H54 (cell line): ENCODE data around the gene ZFR.
"Not testable (repeated sequence)": the region's sequence is repeated elsewhere in the genome, so short reads cannot be mapped to it uniquely, and the experiment has no call there.

Experiments
- DNase-seq: peaks from one replicate; pipeline ENCODE4 v3.0.0; 2011; ENCODE audit warnings: low spot score, mixed read lengths; ENCODE audit not compliant: insufficient read length
- FAIRE-seq: peaks from 3 replicates; lab custom pipeline; 2011; peaks lifted over from hg19 to GRCh38; lab: Jason Lieb, UNC
- POLR2A ChIP-seq: IDR thresholded peaks from 2 replicates; pipeline ENCODE4 v1.6.1; 2011; ENCODE audit warnings: low read depth, mild to moderate bottlenecking, low read length

ZFR gene

DNA sequence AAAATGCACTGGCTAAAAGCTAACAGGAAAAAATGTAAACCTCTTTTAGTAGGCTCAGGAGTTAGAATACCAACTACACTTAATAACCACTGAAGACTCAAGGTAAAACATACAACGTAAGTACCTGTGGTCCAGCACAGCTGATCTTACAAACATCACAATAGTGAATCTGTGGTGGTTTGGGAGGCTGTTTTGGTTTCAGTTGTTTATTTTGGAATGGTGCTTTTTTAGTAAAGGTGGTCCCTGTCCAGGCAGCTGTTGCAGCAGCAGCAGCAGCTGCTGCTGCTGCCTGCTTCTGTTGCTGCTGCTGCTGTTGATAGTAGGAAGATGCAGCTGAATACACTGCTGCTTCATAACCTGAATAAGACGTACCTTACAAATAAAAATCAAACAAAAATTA is 37.9 kb downstream of the ZFR start:
- FAIRE-seq = peak; percentile 41
- DNase-seq = no peak
- TF ChIP-seq POLR2A = no peak

DNA sequence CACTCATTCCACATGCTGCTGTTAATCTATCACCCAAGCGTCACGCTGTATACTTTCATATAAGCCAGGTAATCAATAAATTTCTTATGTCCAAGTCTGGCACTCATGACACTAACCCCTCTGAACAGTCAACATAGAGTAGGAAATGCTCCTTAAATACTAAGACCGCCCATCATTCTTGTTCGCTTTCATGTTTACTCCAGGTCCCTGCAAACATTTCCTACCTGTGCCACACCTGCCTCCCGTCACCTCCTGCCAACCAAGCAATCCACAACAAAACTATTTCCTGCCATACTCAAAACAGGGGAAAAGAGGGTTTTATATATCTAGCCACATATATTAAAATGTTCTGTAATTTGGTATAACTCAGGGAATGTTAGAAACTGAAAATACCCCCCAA is 39.0 kb downstream of the ZFR start:
- DNase-seq (no peak), FAIRE-seq (no peak)
- no peak for TF ChIP-seq POLR2A

DNA sequence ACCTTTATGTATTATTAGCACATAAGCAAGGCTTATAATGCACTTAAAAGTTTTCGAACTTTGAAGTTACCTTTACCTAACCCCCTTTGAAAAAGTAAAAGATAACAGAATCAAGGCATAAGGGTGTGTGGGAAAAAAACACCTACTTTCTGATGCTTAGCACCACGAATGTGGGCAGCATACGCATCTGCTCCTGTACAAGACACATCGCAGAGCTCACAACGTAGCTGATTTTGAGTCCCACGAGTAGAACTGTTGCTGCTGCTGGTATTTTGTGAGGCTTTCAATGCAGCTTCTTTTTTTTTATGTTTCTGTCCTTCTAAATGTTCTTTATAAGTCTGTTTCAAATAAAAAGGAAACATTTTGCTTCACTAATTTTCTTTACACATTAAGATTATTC is 40.8 kb downstream of the ZFR start:
- TF ChIP-seq POLR2A = no peak
- FAIRE-seq (no peak), DNase-seq (no peak)

DNA sequence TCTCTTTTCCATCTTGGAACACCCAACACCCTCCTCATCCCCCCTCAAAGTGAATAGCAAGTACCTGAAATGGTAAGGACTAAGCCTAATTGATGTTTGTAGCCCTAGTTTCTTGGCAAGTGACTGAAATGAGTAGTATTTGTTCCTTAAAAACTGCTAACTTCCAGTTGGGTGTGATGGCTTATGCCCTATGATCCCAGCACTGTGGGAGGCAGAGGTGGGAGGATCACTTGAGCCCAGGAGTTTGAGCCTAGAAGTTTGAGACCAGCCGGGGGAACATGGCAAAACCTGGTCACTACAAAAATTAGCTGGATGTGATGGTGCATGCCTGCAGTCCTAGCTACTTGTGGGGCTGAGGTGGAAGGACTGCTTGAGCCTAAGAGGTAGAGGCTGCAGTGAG is 44.1 kb downstream of the ZFR start:
- no peak for FAIRE-seq
- DNase-seq = no peak
- no peak for TF ChIP-seq POLR2A

DNA sequence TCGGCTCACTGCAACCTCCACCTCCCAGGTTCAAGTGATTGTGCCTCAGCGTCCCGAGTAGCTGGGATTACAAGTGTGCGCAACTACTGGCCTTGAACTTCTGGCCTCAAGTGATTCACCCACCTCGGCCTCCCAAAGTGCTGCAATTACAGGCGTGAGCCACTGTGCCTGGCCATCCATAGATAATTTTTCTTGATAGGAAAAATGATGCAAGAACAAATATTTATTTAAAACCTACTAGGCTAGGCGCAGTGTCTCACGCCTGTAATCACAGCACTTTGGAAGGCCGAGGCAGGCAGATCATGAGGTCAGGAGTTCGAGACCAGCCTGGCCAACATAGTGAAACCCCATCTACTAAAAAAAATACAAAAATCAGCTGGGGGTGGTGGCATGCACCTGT is 45.8 kb downstream of the ZFR start:
- FAIRE-seq, DNase-seq: not testable (repeated sequence)

DNA sequence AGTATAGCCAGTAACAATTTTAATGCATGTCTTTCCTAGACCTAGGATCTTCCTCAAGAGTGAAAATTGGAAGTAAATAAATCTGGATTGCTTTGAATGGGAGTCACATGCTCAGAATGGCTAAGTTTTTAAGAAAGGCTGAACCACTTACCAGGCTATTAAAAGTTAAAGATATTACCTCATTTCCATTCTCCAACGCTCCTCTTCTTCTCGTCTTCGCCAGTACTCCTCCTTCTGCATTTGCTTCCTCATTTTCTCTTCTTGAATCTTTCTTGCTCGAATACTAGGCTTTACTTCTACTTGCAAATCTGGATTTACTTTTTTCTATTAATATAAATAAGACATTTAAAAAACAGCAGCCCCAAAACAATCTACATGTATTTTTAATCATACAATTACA is 49.6 kb downstream of the ZFR start:
- FAIRE-seq = no peak
- DNase-seq = no peak
- TF ChIP-seq POLR2A = no peak

DNA sequence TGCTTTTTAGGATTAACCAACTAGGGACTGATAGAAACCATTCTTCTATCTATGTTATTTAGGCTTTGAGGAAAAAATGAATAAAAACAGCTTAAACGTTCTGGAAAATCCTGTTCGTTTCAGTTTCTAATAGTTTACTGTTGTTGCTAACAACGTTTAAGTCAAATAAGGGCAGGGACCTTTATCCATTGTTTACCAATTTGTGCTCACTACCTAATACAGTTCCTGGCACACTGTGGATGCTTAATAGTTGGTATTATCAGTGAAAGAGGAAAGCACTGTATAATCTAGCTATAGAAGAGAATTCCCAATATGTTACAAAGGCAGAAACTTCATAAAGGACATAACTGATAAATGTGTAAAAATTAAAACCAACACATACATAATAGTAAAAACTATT is 52.5 kb downstream of the ZFR start:
- no peak for TF ChIP-seq POLR2A
- no peak for DNase-seq
- FAIRE-seq = no peak

DNA sequence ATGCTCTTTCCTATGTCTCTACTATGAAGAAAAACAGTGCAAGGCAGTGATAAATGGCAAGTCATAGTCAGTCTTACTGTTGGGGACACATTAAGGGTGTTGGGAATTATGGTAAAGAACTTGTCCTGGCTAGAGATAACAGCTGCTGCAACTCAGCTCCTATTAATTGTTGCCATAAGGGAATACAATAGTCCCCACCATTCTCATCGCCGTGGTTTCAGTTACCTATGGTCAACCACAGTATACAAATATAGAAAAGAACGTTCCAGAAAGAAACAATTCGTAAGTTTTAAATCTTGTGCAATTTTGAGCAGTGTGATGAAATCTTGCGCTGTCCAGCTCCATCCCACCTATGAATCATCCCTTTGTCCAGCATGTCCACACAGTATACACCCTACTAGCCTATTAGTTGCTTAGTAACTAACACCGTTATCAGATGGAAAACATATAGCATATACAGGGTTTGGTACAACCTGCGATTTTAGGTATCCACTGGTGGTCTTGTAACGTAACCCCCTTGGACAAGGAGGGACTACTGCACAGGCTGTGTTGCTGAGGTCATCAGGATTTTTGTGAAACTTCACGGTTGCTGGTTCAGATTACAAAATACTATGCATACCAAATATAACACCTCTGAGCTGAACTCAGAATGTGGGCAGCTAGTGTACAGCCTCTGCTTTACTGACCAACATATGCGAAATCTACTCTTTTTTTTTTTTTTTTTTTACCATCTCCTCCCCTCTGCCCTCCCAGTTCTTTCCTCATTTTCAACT is 53.5 kb downstream of the ZFR start:
- peak; percentile 98 for FAIRE-seq
- peak; percentile 36 for DNase-seq
- no peak for TF ChIP-seq POLR2A

DNA sequence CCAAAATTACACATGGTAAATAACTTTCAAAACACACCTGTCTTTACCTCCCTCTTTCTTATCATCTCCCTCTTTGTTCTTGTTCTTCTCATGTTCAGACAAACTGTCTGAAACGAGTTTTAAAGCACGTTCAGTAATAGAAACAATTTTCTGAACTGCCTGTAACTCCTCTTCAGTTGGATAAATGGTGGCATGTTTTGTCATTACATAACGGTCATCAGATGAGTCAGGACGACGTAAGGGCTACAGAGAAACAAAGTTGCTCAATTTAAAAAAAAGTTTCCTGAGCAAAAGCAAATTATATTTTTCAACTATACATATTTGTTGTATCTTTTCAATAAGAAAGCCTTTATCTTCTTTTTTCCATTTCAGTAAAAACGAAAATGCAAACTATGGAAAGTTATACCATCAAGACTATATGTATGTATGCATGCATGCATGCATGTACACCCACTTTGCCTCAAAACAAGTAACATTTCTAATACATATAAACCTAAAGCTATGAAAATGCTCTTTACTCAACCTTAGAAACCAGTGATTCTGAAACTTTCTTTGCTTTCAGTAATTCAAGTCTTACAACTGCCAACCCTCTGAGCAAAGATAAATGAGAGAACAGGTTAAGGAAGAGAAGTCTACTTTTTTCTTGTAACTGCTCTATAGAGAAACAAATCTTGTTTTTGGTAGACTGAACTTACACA is 56.0 kb downstream of the ZFR start:
- TF ChIP-seq POLR2A = no peak
- peak; percentile 93 for FAIRE-seq
- DNase-seq = no peak

DNA sequence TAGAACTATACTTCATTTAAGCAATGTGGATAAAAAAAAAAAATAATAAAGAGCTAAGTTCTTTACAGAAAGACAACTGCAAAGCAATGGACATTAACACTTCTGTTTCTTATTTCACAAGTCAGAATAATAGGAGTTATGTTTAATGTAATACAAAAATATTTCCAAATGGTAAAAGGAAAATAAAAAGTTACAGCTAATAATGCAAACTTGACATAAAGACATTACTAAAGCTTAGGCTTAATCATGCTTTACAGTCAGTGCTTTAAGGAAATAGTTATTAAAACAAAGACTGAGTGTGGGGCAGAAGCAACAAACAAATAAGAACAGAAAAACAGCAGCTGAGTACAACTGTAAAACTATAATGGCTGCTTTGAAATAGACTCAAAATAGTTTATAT is 56.7 kb downstream of the ZFR start:
- FAIRE-seq = no peak

DNA sequence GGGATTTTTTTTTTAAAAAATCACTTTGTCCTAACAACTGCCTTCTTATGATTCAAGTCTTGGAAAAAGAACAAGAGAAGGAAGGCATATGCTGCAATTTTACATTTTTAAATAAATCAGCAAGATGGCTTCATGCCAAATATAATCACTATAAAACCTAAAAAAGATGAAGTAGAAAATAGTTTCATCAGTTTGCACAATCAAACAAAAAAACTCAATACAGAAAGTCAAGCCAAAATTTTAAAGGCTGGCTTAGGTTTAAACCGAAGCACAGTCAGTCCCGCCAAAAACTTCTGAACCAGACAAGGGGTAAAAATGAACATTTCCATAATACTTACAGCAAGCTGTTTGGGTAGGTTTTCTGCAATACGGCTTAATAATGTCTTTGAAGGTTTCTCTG is 57.3 kb downstream of the ZFR start:
- DNase-seq = no peak

More for the DNA sequence above, 56.7 kb downstream of the ZFR start:
- TF ChIP-seq POLR2A = no peak
- no peak for DNase-seq

DNA sequence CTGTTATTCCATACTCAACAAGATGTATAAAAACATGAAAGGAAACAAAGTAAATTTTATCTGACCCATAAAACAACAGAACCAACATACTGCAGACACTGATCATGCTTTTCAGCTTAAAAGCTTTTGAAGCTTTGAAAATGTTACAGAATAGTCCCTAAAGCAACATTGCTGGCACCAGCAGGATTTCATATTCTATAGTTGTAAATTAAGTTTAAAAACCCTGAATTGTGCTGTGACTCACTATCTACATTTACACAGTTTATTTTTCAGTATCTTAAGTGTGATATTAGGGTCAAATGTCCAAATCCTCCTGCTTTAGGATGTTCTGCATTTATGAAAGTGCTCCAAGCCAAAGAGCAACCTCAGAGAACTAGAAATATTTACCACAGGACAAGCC is 59.9 kb downstream of the ZFR start:
- DNase-seq (no peak), FAIRE-seq (peak; percentile 70)
- no peak for TF ChIP-seq POLR2A

More for the DNA sequence above, 57.3 kb downstream of the ZFR start:
- TF ChIP-seq POLR2A = no peak
- FAIRE-seq = no peak

DNA sequence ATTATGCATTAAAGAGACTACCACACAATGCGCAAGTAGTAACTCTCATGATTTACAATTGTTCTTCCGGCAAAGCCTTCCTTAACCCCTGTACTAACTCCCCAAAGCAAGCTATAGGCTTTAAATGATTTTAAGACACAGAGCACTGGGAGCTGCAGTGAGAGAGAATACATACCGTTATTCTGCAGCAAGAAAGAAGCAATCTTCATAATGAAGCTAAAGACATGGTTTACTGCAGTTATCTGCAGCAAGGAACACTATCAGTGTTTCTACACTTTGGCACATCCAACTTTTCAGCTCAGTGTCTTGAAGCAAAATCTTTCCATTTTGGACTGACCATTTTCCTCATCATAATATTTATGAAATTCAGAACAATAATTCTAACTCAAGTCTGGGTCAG is 61.0 kb downstream of the ZFR start:
- FAIRE-seq = peak; percentile 57
- no peak for TF ChIP-seq POLR2A
- DNase-seq = no peak

DNA sequence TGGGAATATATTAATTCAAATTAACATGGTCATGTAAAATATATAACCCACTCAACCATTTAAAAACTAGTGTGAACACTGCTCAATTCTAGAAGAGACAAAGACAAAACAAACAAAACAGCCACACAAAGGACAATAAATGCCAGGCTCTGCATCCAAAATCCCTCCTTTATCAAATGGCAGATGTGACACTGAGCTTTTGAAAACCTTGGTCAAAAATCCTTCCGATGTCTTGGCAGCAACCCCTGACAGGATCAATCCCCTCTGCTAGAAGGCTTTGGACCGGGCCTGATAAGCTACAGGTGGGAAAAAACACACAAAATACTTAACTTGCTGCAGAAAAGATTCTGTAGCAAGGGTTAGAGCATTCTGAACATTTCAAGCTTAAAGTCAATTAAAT is 61.5 kb downstream of the ZFR start:
- DNase-seq (no peak), FAIRE-seq (peak; percentile 66)
- TF ChIP-seq POLR2A = no peak

DNA sequence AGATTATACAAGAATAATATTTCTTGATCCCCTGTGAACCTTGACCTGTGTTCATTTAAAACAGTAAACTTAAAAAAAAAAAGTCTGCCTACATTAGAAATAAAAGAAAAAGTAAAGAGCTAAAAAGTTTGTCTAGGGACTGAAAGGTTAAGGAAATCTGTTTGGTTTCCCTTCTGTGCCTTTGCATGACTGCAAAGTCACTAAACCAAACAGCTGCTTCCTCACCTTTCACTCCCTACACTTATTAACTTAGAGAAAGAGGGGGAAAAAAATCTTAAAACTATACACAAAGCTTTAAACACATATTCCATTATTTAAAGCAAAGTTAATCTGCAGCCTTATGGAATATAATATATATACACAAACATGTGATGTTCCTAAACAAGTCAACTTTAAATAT is 65.1 kb downstream of the ZFR start:
- DNase-seq = no peak
- TF ChIP-seq POLR2A = no peak
- FAIRE-seq = no peak
